ENCODE measurements around the gene CNTRL. TPM values are rescaled to one million over a fixed set of nuclear protein-coding genes. Genes with fewer than 3 reads are reported as not detected.

CNTRL gene
- total and polyA plus RNA-seq, 7 donors: 2.5 to 14.6 (median 11.9) TPM

DNA sequence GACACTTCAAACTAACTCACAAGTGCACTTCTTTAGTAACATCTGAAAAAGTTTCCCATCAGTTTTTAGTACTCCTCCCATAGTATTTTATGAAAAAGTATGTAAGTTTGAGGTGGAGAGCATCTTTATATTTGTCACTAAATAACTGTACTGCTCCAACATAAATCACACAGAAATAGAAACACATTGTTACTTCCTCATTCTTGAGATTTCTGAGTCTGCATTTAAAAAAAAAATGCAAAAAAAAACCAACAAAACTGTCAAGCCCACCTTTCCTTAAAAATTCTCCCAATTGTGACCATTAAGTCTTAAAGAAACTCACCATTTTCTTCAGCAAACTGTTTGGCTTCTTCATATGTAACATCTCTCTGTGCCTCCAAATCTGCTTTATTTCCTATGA, 108.2 kb downstream of the CNTRL start:
- TF ChIP-seq POLR2AphosphoS5 (IDR thresholded peaks at IDR 0.05) (no peak), POLR2A (IDR thresholded peaks at IDR 0.05) (no peak), EP300 (IDR thresholded peaks at IDR 0.05) (no peak)
- TF ChIP-seq, protein P1, sequence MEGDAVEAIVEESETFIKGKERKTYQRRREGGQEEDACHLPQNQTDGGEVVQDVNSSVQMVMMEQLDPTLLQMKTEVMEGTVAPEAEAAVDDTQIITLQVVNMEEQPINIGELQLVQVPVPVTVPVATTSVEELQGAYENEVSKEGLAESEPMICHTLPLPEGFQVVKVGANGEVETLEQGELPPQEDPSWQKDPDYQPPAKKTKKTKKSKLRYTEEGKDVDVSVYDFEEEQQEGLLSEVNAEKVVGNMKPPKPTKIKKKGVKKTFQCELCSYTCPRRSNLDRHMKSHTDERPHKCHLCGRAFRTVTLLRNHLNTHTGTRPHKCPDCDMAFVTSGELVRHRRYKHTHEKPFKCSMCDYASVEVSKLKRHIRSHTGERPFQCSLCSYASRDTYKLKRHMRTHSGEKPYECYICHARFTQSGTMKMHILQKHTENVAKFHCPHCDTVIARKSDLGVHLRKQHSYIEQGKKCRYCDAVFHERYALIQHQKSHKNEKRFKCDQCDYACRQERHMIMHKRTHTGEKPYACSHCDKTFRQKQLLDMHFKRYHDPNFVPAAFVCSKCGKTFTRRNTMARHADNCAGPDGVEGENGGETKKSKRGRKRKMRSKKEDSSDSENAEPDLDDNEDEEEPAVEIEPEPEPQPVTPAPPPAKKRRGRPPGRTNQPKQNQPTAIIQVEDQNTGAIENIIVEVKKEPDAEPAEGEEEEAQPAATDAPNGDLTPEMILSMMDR (IDR thresholded peaks at IDR 0.05): no peak
- intact Hi-C loops (cut with DNase I): no loop called here
- peaks cover 0 to 75% (median 41%) of the 10 kb centered on the region in 4 donors for H3K4me1 ChIP-seq
- DNase-seq: no peak
- no peaks in the 10 kb centered on the region for H3K9me3 ChIP-seq
- H3K27me3 ChIP-seq: no peaks in the 10 kb centered on the region
- H3K27ac ChIP-seq: peak overlapping the region in 1 of 4 donors; percentile 26
- H3K36me3 ChIP-seq: peaks cover 0 to 55% (median 3%) of the 10 kb centered on the region in 4 donors
- H3K4me3 ChIP-seq: no peak overlapping the region

DNA sequence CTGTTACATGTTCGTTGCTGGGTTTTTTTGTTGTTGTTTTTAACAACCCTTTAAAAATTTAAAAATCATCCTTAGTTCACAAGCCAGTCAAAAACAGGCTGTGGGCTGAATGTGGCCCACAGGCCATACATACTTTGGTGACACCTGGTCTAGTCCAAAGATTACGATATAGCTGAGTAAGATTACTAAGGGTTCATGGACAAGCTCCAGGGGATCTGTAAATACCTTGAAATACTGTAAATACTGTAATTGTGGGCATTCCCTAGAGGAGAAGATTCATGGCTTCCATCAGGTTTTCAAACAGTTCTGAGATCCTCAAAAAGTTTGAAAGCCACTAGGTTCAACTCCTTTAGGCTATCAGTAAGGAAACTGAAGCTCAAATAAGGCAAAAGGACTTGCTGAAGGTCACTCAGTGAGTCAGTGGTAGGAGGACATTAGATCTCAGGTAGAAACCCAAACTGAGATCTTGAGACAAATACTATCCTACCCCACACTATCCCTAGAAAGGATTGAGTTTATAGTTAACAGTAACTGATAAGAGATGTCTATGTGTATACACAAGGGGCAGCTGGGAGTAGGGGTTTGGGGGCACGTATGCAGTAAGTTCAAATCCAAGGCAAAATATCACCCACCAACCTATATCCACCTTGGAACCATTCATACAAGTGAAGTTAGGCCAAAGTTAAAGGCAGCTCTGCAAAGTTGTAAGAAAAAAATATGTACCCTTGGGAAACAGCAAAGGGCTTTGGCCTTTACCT, 109.1 kb downstream of the CNTRL start:
- 73 to 78% methylated on average over 3 of the region's 3 CpGs for WGBS, 2 donors
- Histone ChIP-seq H3K36me3 (peaks cover 0 to 49% (median 3%) of the 10 kb centered on the region in 4 donors), H3K27ac (peak overlapping the region in 1 of 4 donors; percentile 26)

DNA sequence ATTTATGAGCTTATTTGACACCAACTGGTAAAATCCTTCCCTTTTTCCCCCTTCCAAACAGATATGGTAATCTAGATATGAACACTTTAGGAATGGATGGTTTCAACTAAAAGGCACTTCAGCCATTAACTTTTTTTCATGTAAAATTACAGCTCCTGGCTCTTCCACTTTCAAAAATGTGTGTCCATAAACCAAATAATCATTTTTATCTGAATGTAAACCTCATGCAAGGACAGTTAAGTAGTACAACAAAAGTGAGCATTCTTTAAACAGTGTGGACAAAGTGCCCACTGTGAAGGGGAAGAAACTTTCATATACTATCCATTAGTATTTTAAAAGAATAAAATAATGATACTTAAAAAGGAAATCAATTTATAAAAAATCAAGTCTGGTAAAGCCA, 109.7 kb downstream of the CNTRL start:
- Histone ChIP-seq H3K36me3 (peaks cover 0 to 44% (median 3%) of the 10 kb centered on the region in 4 donors), H3K4me3 (no peak overlapping the region), H3K4me1 (peaks cover 0 to 90% (median 47%) of the 10 kb centered on the region in 4 donors), H3K9me3 (no peaks in the 10 kb centered on the region), H3K27ac (no peak overlapping the region), H3K27me3 (no peaks in the 10 kb centered on the region)
- DNase-seq: no peak
- intact Hi-C loops (cut with DNase I): no loop called here
- TF ChIP-seq POLR2AphosphoS5 (IDR thresholded peaks at IDR 0.05) (no peak), POLR2A (IDR thresholded peaks at IDR 0.05) (no peak), EP300 (IDR thresholded peaks at IDR 0.05) (no peak)
- TF ChIP-seq, protein P1 (IDR thresholded peaks at IDR 0.05): no peak

More for the DNA sequence above, 109.1 kb downstream of the CNTRL start:
- Histone ChIP-seq H3K27me3 (no peaks in the 10 kb centered on the region), H3K4me3 (no peak overlapping the region), H3K9me3 (no peaks in the 10 kb centered on the region), H3K4me1 (peaks cover 0 to 83% (median 45%) of the 10 kb centered on the region in 4 donors)
- TF ChIP-seq POLR2A (IDR thresholded peaks at IDR 0.05): no peak
- TF ChIP-seq POLR2AphosphoS5 (IDR thresholded peaks at IDR 0.05): no peak
- TF ChIP-seq, protein P1 (IDR thresholded peaks at IDR 0.05): no peak
- TF ChIP-seq EP300 (IDR thresholded peaks at IDR 0.05): no peak
- DNase-seq: no peak
- intact Hi-C loops (cut with DNase I): no loop called here

DNA sequence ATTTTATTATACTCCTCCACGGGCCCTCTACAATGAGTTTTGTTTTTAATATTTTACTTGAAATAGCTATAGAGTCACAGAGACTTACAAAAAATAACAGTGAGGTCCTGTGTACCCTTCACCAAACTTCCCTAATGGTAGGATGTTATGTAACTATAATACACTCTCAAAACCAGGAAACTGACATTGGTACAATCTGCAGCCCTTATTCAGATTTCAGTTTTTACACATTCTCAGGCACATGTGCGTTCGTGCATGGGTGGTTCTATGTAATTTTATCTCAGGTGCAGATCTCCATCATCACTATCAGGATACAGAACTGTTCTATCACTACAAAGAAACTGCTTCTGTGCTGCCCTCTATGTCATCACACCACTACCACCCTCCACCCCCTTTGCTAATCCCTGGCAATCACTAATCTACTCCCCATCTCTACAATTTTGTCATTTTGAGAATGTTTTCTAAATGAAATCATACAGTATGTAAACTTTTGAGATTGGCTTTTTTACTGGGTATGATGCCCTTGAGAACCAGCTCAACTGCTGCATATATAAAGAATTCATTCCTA, 110.5 kb downstream of the CNTRL start:
- no peaks in the 10 kb centered on the region for H3K27me3 ChIP-seq
- intact Hi-C loops (cut with DNase I): no loop called here
- H3K36me3 ChIP-seq: peaks cover 0 to 36% (median 3%) of the 10 kb centered on the region in 4 donors
- H3K4me3 ChIP-seq: no peak overlapping the region
- DNase-seq: no peak
- WGBS, 2 donors: 74 to 83% methylated on average over 3 of the region's 3 CpGs
- TF ChIP-seq POLR2AphosphoS5 (IDR thresholded peaks at IDR 0.05): no peak
- no peak for TF ChIP-seq EP300 (IDR thresholded peaks at IDR 0.05)
- TF ChIP-seq, protein P1 (IDR thresholded peaks at IDR 0.05): no peak
- no peak for TF ChIP-seq POLR2A (IDR thresholded peaks at IDR 0.05)
- H3K27ac ChIP-seq: no peak overlapping the region
- peaks cover 0 to 91% (median 49%) of the 10 kb centered on the region in 4 donors for H3K4me1 ChIP-seq
- H3K9me3 ChIP-seq: no peaks in the 10 kb centered on the region
